OCI-LY1 (cell line): ENCODE results near the gene NEK6.

Experiments used
- CTCF ChIP-seq: fragments of 200-600 bp; sonication (generic), shearing (Covaris generic); IDR thresholded peaks from 2 replicates; pipeline ENCODE4 v1.5.1; 2017; ENCODE audit warnings: mild to moderate bottlenecking, antibody characterized with exemption, low read length, moderate library complexity, mixed read lengths
- EZH2 ChIP-seq: fragments of 200-600 bp; sonication (generic), shearing (Covaris generic); IDR thresholded peaks from 2 replicates; pipeline ENCODE4 v1.8.0; 2017; ENCODE audit warnings: borderline replicate concordance, mixed run types, mild to moderate bottlenecking, antibody characterized with exemption, low read length, moderate library complexity, mixed read lengths

- no peak for TF ChIP-seq CTCF
- TF ChIP-seq EZH2: no peak
These were observed 100.9 kb downstream of the NEK6 start for GRCh38 chr9:124358631-124359030.
